GM11168 (cell line): ENCODE results near the gene ADARB1.
"Not testable (repeated sequence)": the region's sequence is repeated elsewhere in the genome, so short reads cannot be mapped to it uniquely, and the experiment has no call there.

Experiments used
- in situ Hi-C: fragments of 300-500 bp; cut with MboI; formaldehyde crosslinking; loops from one replicate; pipeline ENCODE4 v1.12.0; 2022; ENCODE audit warnings: low sequenced_read_pairs; ENCODE audit not compliant: unreplicated experiment

ADARB1 gene

GRCh38 chr21:45074048-45074817, at the start of gene ADARB1:
Gene ADARB1, plus strand, starts transcription at chr21:45074580. Its CDS starts 97,077 bp downstream, at chr21:45171657.
- in situ Hi-C loops: no loop called here

GRCh38 chr21:45026066-45026745, 48.2 kb upstream of the ADARB1 start:
- in situ Hi-C loops: no loop called here

- in situ Hi-C loops: no loop called here
Observed at GRCh38 chr21:45026826-45027225, 47.6 kb upstream of the ADARB1 start.

- in situ Hi-C loops: no loop called here
Observed at GRCh38 chr21:45027241-45028196, 46.9 kb upstream of the ADARB1 start.

- in situ Hi-C loops: not testable (repeated sequence)
Observed at GRCh38 chr21:45028645-45029044, 45.7 kb upstream of the ADARB1 start.

GRCh38 chr21:45029298-45029947, 45.0 kb upstream of the ADARB1 start:
- in situ Hi-C loops: no loop called here

- in situ Hi-C loops: no loop called here
Observed at GRCh38 chr21:45029948-45030681, 44.3 kb upstream of the ADARB1 start.

GRCh38 chr21:45030682-45031570, 43.5 kb upstream of the ADARB1 start:
- in situ Hi-C loops: no loop called here

- in situ Hi-C loops: no loop called here
Observed at GRCh38 chr21:45031571-45032191, 42.7 kb upstream of the ADARB1 start.

- in situ Hi-C loops: no loop called here
Observed at GRCh38 chr21:45032332-45032731, 42.0 kb upstream of the ADARB1 start.

- in situ Hi-C loops: no loop called here
Observed at GRCh38 chr21:45032977-45033710, 41.2 kb upstream of the ADARB1 start.

- in situ Hi-C loops: no loop called here
Observed at GRCh38 chr21:45033791-45034555, 40.4 kb upstream of the ADARB1 start.

- in situ Hi-C loops: no loop called here
Observed at GRCh38 chr21:45034556-45035476, 39.6 kb upstream of the ADARB1 start.

GRCh38 chr21:45035477-45035848, 38.9 kb upstream of the ADARB1 start:
- in situ Hi-C loops: no loop called here

GRCh38 chr21:45036630-45037029, 37.8 kb upstream of the ADARB1 start:
- in situ Hi-C loops: no loop called here

GRCh38 chr21:45037986-45038385, 36.4 kb upstream of the ADARB1 start:
- in situ Hi-C loops: no loop called here
